Osteoblast (primary cell): ENCODE measurements around the gene TCFL5. TPM values are rescaled to one million over a fixed set of nuclear protein-coding genes. Genes with fewer than 3 reads are reported as not detected.
"Not testable (repeated sequence)": the region's sequence is repeated elsewhere in the genome, so short reads cannot be mapped to it uniquely, and the experiment has no call there.

Experiments used
- DNase-seq: peaks from one replicate; pipeline ENCODE4 v3.0.0; 2011; ENCODE audit warnings: low spot score, mixed read lengths; ENCODE audit not compliant: insufficient read length; ENCODE audit errors: missing footprints
- H2AFZ ChIP-seq: 2 replicates; pipeline ENCODE4 v1.6.0; 2011; ENCODE audit warnings: mild to moderate bottlenecking, low read length
- H3K27ac ChIP-seq: 2 replicates; pipeline ENCODE4 v1.5.1; 2011; ENCODE audit warnings: mild to moderate bottlenecking, low read depth, low read length, moderate library complexity
- H3K27me3 ChIP-seq: 2 replicates; pipeline ENCODE4 v1.6.0; 2012; ENCODE audit warnings: mild to moderate bottlenecking, control low read depth, inconsistent platforms, low read length, moderate library complexity; ENCODE audit not compliant: insufficient read depth
- H3K36me3 ChIP-seq: 2 replicates; pipeline ENCODE4 v1.5.1; 2011; ENCODE audit warnings: mild to moderate bottlenecking, low read length, control low read depth, moderate library complexity; ENCODE audit not compliant: insufficient read depth
- H3K4me1 ChIP-seq: 2 replicates; pipeline ENCODE4 v1.5.1; 2011; ENCODE audit warnings: mild to moderate bottlenecking, low read length, control low read depth, moderate library complexity; ENCODE audit not compliant: insufficient read depth
- H3K4me2 ChIP-seq: 2 replicates; pipeline ENCODE4 v1.6.0; 2011; ENCODE audit warnings: mild to moderate bottlenecking, low read length; ENCODE audit not compliant: insufficient read depth
- H3K4me3 ChIP-seq: fragments of 200-600 bp; sonication (generic); 3 replicates; pipeline ENCODE4 v1.5.1; 2012; ENCODE audit warnings: mild to moderate bottlenecking, low read length, inconsistent platforms; ENCODE audit not compliant: insufficient read depth
- H3K79me2 ChIP-seq: 2 replicates; pipeline ENCODE4 v1.6.0; 2012; ENCODE audit warnings: mild to moderate bottlenecking, low read length, control low read depth, inconsistent platforms; ENCODE audit not compliant: insufficient read depth
- H3K9me3 ChIP-seq: 2 replicates; pipeline ENCODE4 v1.5.1; 2011; ENCODE audit warnings: low read depth, low read length, control low read depth
- H4K20me1 ChIP-seq: 2 replicates; pipeline ENCODE4 v1.6.0; 2012; ENCODE audit warnings: mild to moderate bottlenecking, low read length, control low read depth; ENCODE audit not compliant: insufficient read depth
- CTCF ChIP-seq: IDR thresholded peaks from 2 replicates; pipeline ENCODE4 v1.5.1; 2011; ENCODE audit warnings: mild to moderate bottlenecking, low read depth, low read length, moderate library complexity; ENCODE audit errors: extremely low read depth
- total RNA-seq: library from RNA; depleted of rRNA; stranded (reverse); fragments of >200 nt; gene quantifications from 2 replicates; pipeline ENCODE4 v1.2.3, GENCODE V29; 2012

TCFL5 gene
- total RNA-seq, 1 donor, result 13.0 TPM

DNA sequence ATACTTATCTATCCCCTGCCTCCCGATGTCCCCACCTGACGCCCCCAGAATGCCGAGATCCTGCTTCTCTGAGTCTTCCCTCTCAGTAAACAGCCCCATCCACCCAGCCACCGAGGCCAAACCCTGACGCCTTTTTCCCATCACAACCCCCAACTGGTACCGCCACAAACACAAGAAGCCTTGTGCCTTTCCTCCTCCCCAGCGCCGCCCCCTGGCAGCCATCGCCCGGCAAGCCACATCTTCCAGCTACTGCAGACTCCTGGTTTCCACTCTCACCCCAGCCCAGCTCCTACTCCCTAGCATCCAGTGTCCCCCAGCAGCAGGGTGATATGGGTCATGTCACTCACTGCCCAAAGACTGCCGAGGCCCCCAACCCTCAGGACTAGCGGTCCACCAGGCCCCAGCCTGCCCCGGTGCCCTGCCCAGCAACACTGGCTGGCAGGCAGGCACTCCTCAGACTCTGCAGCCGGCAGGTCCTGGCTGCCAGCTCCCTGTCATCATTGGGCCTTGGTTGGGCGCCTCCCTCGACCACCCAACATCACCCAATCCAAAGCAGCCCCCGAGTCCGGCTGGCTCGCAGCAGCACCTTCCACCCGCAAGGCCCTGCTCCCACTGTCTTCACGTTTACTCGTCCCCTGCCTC, 11.2 kb downstream of the TCFL5 start:
- H3K36me3 ChIP-seq, result peaks cover 30% of the 10 kb centered on the region
- H2AFZ ChIP-seq, result no peak overlapping the region
- no peak for TF ChIP-seq CTCF
- H3K4me2 ChIP-seq, result no peak overlapping the region
- no peak overlapping the region for H3K4me3 ChIP-seq
- no peaks in the 10 kb centered on the region for H3K79me2 ChIP-seq
- peak; percentile 32 for DNase-seq
- peaks cover 2% of the 10 kb centered on the region for H4K20me1 ChIP-seq
- H3K27ac ChIP-seq, result no peak overlapping the region
- no peaks in the 10 kb centered on the region for H3K9me3 ChIP-seq
- H3K4me1 ChIP-seq, result no peaks in the 10 kb centered on the region
- no peaks in the 10 kb centered on the region for H3K27me3 ChIP-seq

DNA sequence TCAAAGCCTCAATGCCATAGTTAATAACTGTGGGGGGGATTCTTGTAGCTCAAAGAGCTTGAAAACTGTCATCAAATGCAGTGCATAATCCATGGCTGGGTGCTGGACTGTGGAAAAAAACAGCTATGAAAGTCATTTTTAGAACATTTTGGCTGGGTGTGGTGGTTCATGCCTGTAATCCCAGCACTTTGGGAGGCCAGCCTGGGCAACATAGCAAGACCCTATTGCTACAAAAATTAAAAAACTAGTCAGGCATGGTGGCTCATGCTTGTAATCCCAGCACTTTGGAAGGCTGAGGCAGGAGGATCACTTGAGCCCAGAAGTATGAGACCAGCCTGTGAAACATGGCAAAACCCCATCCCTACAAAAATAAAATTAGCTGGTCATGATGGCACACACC, 12.2 kb downstream of the TCFL5 start:
- H3K4me1 ChIP-seq, result no peaks in the 10 kb centered on the region
- H3K9me3 ChIP-seq, result no peaks in the 10 kb centered on the region
- H3K36me3 ChIP-seq, result peaks cover 21% of the 10 kb centered on the region
- H3K27me3 ChIP-seq, result no peaks in the 10 kb centered on the region
- no peaks in the 10 kb centered on the region for H3K79me2 ChIP-seq
- DNase-seq, result peak; percentile 38
- H3K4me3 ChIP-seq, result no peak overlapping the region
- no peak overlapping the region for H3K27ac ChIP-seq
- H3K4me2 ChIP-seq, result no peak overlapping the region
- no peak overlapping the region for H2AFZ ChIP-seq
- H4K20me1 ChIP-seq, result peaks cover 3% of the 10 kb centered on the region
- TF ChIP-seq CTCF, result no peak

DNA sequence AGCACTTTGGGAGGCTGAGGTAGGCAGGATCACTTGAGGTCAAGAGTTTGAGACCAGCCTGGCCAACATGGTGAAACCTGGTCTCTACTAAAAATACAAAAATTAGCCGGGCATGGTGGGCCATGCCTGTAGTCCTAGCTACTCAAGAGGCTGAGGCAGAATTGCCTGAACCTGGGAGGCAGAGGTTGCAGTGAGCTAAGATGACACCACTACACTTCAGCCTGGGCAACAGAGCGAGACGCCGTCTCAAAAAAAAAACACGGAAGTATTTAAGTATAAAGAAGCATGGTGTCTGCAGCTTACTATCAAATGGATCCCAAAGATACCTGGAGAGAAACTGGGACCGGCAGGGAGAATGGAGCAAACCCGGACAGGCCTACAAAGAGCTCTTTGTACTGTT, 12.7 kb downstream of the TCFL5 start:
- H4K20me1 ChIP-seq, H3K27me3 ChIP-seq, H3K27ac ChIP-seq, H3K79me2 ChIP-seq, H3K4me3 ChIP-seq, H3K4me2 ChIP-seq, DNase-seq, H2AFZ ChIP-seq, H3K4me1 ChIP-seq, H3K9me3 ChIP-seq: not testable (repeated sequence)
- H3K36me3 ChIP-seq, result peaks cover 19% of the 10 kb centered on the region

DNA sequence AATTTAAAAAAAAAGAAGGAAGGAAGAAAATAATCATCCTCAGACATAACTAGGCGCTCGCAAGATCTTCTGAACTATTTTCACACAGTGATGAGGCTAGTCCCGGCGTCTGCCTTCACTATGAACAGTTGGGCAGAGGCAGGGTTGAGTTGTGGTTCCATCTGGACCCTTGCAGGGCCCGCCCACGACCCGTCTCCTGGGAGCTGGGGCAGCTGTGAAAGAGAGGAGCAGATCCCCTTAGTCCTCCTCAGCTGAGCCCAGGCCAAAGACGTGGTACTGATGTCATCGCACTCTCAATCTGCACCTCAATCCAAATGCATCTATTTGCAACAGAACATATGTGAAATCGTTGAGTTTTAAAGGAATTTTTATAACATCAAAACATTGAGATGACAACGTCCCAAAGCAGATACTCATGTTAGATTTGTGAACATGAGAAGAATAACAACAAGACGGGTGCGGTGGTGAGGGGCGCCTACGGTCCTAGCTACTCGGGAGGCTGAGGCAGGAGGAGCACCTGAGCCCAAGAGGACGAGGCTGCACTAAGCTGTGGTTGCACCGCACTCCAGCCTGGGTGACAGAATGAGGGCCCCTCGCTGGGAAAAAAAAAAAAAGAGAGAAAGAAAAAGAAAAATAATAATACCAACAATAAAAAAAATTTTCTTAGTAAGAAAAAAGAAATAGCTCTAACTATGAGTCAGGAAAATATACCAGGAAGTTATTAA, 15.3 kb downstream of the TCFL5 start:
- no peaks in the 10 kb centered on the region for H3K9me3 ChIP-seq
- no peak overlapping the region for H3K4me2 ChIP-seq
- DNase-seq, result peak; percentile 57
- H2AFZ ChIP-seq, result no peak overlapping the region
- H3K27ac ChIP-seq, result no peak overlapping the region
- no peak for TF ChIP-seq CTCF
- no peak overlapping the region for H3K4me3 ChIP-seq
- H3K36me3 ChIP-seq, result peaks cover 4% of the 10 kb centered on the region
- no peaks in the 10 kb centered on the region for H3K79me2 ChIP-seq
- no peaks in the 10 kb centered on the region for H3K27me3 ChIP-seq
- peaks cover 3% of the 10 kb centered on the region for H4K20me1 ChIP-seq
- H3K4me1 ChIP-seq, result no peaks in the 10 kb centered on the region
